ENCODE data around the gene PARD3B. TPM values are rescaled to one million over a fixed set of nuclear protein-coding genes. Genes with fewer than 3 reads are reported as not detected.

PARD3B gene
- total and polyA plus RNA-seq, 2 of the 8 experiments (the other 6 are each of a cell fraction or from before 2014, with no cell fraction given): 1.2 to 5.7 TPM

DNA sequence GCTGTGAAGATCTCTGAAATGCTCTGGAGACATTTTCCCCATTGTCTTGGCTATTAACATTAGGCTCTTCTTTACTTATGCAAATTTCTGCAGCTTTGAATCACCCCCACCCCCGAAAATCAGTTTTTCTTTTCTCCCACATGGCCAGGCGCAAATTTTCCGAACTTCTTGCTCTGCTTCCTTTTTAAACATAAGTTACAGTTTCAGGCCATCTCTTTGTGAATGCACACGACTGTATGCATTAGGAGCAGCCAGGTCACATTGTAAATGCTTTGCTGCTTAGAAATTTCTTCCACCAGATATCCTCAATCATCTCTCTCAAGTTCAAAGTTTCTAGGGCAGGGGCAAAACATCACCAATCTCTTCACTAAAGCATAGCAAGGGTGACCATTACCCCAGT is 106.8 kb downstream of the PARD3B start:
- Histone ChIP-seq H3K27ac (ENCODE audit: low read depth, low read length) (no peak overlapping the region), H2BK12ac (ENCODE audit: low read depth, low read length) (no peak overlapping the region), H3K14ac (ENCODE audit: insufficient read length) (no peak overlapping the region), H2AFZ (ENCODE audit: low read length) (no peak overlapping the region), H3K56ac (replicated peaks; ENCODE audit: insufficient read length, low read depth, low read length) (no peak overlapping the region), H3K23ac (ENCODE audit: insufficient read length) (no peak overlapping the region), H2BK120ac (replicated peaks; ENCODE audit: low read depth, low read length) (no peak overlapping the region), H3K4ac (replicated peaks; ENCODE audit: insufficient read length, low read depth, low read length) (no peak overlapping the region), H3K4me2 (ENCODE audit: insufficient read depth in 1 of 2, low read depth in 2 of 2, low read length in 2 of 2) (no peak overlapping the region), H2BK5ac (ENCODE audit: low read depth, low read length) (no peak overlapping the region), H3K27me3 (replicated peaks in 1 of 4; ENCODE audit: control insufficient read depth in 3 of 4, extremely low read depth in 1 of 4, insufficient read depth in 3 of 4, low read length in 3 of 4) (peaks cover 0 to 1% (median 0%) of the 10 kb centered on the region in 4 experiments; a peak in 1 of 7 replicates), H2BK15ac (ENCODE audit: low read length) (no peak overlapping the region), H4K20me1 (replicated peaks in 1 of 2; ENCODE audit: control insufficient read depth in 1 of 2, insufficient read depth in 2 of 2, low read length in 2 of 2) (no peaks in the 10 kb centered on the region), H2AK5ac (ENCODE audit: low read depth, low read length) (no peak overlapping the region), H3K4me3 (ENCODE audit: extremely low read depth in 1 of 4, insufficient read depth in 2 of 4, low read depth in 3 of 4, low read length in 4 of 4) (no peak overlapping the region), H3K9me3 (ENCODE audit: insufficient read depth in 2 of 2, low read depth in 1 of 2, low read length in 1 of 2) (peaks cover 8 to 11% of the 10 kb centered on the region in 2 experiments; a peak in 1 of 4 replicates), H4K5ac (ENCODE audit: insufficient read length, low read depth, low read length) (no peak overlapping the region), H2BK20ac (ENCODE audit: low read length) (no peak overlapping the region), H3K9ac (replicated peaks in 1 of 4; ENCODE audit: extremely low read depth in 1 of 4, low read depth in 3 of 4, low read length in 3 of 4) (no peak overlapping the region), H3K23me2 (ENCODE audit: low read depth, low read length) (no peaks in the 10 kb centered on the region), H4K8ac (ENCODE audit: extremely low read depth, insufficient read depth, low read length) (no peak overlapping the region), H3K79me2 (ENCODE audit: control insufficient read depth in 1 of 2, insufficient read depth in 2 of 2, low read length in 2 of 2) (no peaks in the 10 kb centered on the region), H3K36me3 (ENCODE audit: control insufficient read depth in 2 of 4, insufficient read depth in 4 of 4, low read length in 3 of 4) (no peaks in the 10 kb centered on the region), H3K4me1 (replicated peaks in 1 of 4; ENCODE audit: control insufficient read depth in 3 of 4, insufficient read depth in 4 of 4, low read length in 3 of 4) (no peaks in the 10 kb centered on the region), H3K18ac (ENCODE audit: extremely low read depth, low read length) (no peak overlapping the region), H4K91ac (replicated peaks; ENCODE audit: insufficient read length, low read length) (no peak overlapping the region), H3K79me1 (ENCODE audit: low read depth, low read length) (no peaks in the 10 kb centered on the region)
- TF ChIP-seq CHD2 (IDR thresholded peaks at IDR 0.05; ENCODE audit: low read length) (no peak), CHD1 (IDR thresholded peaks at IDR 0.05; ENCODE audit: low read depth, low read length) (no peak), GTF2F1 (IDR thresholded peaks at IDR 0.05; ENCODE audit: borderline replicate concordance, low read depth, low read length) (no peak), TAF1 (IDR thresholded peaks at IDR 0.05; ENCODE audit: low read depth, low read length) (no peak), CBX8 (IDR thresholded peaks at IDR 0.05; ENCODE audit: borderline replicate concordance, low read depth, low read length) (no peak), SP1 (IDR thresholded peaks at IDR 0.05; ENCODE audit: low read depth, low read length) (no peak), SUZ12 (IDR thresholded peaks at IDR 0.05; ENCODE audit: low read length) (no peak), SP2 (IDR thresholded peaks at IDR 0.05; ENCODE audit: low read length) (no peak), TAF7 (optimal IDR thresholded peaks at IDR 0.05; ENCODE audit: borderline replicate concordance, low read depth, low read length) (no peak), CTBP2 (IDR thresholded peaks at IDR 0.05; ENCODE audit: borderline replicate concordance, insufficient read depth, insufficient read length, low read length) (no peak), POLR2A (IDR thresholded peaks at IDR 0.05; ENCODE audit: control extremely low read depth in 1 of 2, low read depth in 2 of 2, low read length in 2 of 2) (no peak), RBBP5 (IDR thresholded peaks at IDR 0.05; ENCODE audit: borderline replicate concordance, low read depth, low read length) (no peak), SP4 (IDR thresholded peaks at IDR 0.05; ENCODE audit: low read length) (no peak), CEBPB (IDR thresholded peaks at IDR 0.05; ENCODE audit: low read depth, low read length) (no peak)
- no peak for DNase-seq (ENCODE audit: low read depth in 1 of 2, low spot score in 2 of 2)
- no peak for FAIRE-seq
- ChIA-PET CTCF (ENCODE audit: partially characterized antibody) (interaction anchor here (1.2 kb wide), 1 partner anchor 21 kb away, joined by 3 read pairs; no protein-coding TSS in a partner anchor), POLR2A (ENCODE audit: partially characterized antibody) (no interaction called here)
- WGBS, 2 experiments (ENCODE audit: extremely low coverage in 1 of 2, insufficient coverage in 1 of 2, insufficient read length in 1 of 2, insufficient replicate concordance in 2 of 2, low coverage in 1 of 2, low lambda C conversion rate in 2 of 2, missing lambda C conversion rate in 1 of 2): 87% methylated on average over 4 of the region's 4 CpGs; no CpG with 5 or more reads in 1 of the 2 experiments

All from H1 (cell line).